A549 (cell line): ENCODE data around the gene ATP2C2. TPM values are rescaled to one million over a fixed set of nuclear protein-coding genes. Genes with fewer than 3 reads are reported as not detected.

Experiments used
- BHLHE40 ChIP-seq: IDR thresholded peaks from 2 replicates; pipeline ENCODE4 v1.6.1; 2012; ENCODE audit warnings: low read depth, low read length, inconsistent platforms
- CBX8 ChIP-seq: fragments of 200-600 bp; sonication (generic); IDR thresholded peaks from 2 replicates; pipeline ENCODE4 v1.6.1; 2016
- CEBPB ChIP-seq, 2 experiments: fragments of >200 bp in 1 of 2; sonication (Bioruptor Twin) in 1 of 2; formaldehyde crosslinking in 1 of 2; IDR thresholded peaks; 2 replicates each; pipeline ENCODE4 v1.6.1; 2012 to 2016
- CHD2 ChIP-seq: fragments of 150-350 bp; IDR thresholded peaks from 2 replicates; pipeline ENCODE4 v1.6.1; 2014; ENCODE audit warnings: low read length; ENCODE audit not compliant: partially characterized antibody
- EHF ChIP-seq: fragments of 250-450 bp; sonication (Bioruptor Pico); IDR thresholded peaks from 2 replicates; pipeline ENCODE4 v1.5.0; 2020; ENCODE audit warnings: mild to moderate bottlenecking
- FOSL2 ChIP-seq, 2 experiments: fragments of 450-650 bp in 1 of 2; fragments of >200 bp in 1 of 2; sonication (Bioruptor Twin) in 1 of 2; formaldehyde crosslinking; IDR thresholded peaks; 2 replicates each; pipeline versions ENCODE4 v1.5.0 to v1.6.1; 2016 to 2020; ENCODE audit warnings: mild to moderate bottlenecking in 1 of 2, moderate library complexity in 1 of 2
- GATA3 ChIP-seq: IDR thresholded peaks from 2 replicates; pipeline ENCODE4 v1.6.1; 2012; ENCODE audit warnings: borderline replicate concordance
- HDAC2 ChIP-seq: fragments of 200-600 bp; sonication (generic); IDR thresholded peaks from 2 replicates; pipeline ENCODE4 v1.6.1; 2016
- HEYL ChIP-seq: fragments of 250-450 bp; sonication (Bioruptor Pico); IDR thresholded peaks from 2 replicates; pipeline ENCODE4 v1.8.0; 2021; ENCODE audit warnings: mild to moderate bottlenecking, moderate library complexity
- HOXB13 ChIP-seq: fragments of 250-450 bp; sonication (Bioruptor Pico); IDR thresholded peaks from 2 replicates; pipeline ENCODE4 v1.5.0; 2020; ENCODE audit warnings: low read depth, mild to moderate bottlenecking, moderate library complexity
- JUNB ChIP-seq: fragments of >200 bp; sonication (Bioruptor Twin); formaldehyde crosslinking; IDR thresholded peaks from 2 replicates; pipeline ENCODE4 v1.6.1; 2016
- KDM1A ChIP-seq: fragments of 200-600 bp; sonication (generic); IDR thresholded peaks from 2 replicates; pipeline ENCODE4 v1.6.1; 2016; ENCODE audit warnings: low read depth, mild to moderate bottlenecking
- KDM5A ChIP-seq: fragments of 200-600 bp; sonication (generic); IDR thresholded peaks from 2 replicates; pipeline ENCODE4 v1.6.1; 2016; ENCODE audit warnings: antibody characterized with exemption, mild to moderate bottlenecking
- MAFK ChIP-seq: fragments of 450-650 bp; IDR thresholded peaks from 2 replicates; pipeline ENCODE4 v1.6.1; 2014; ENCODE audit not compliant: partially characterized antibody
- MAZ ChIP-seq: fragments of 150-350 bp; IDR thresholded peaks from 2 replicates; pipeline ENCODE4 v1.6.1; 2014; ENCODE audit warnings: antibody characterized with exemption, low read depth, low read length, borderline replicate concordance
- MYC ChIP-seq: IDR thresholded peaks from 2 replicates; pipeline ENCODE4 v1.6.1; 2012; ENCODE audit warnings: mild to moderate bottlenecking, inconsistent platforms, low read length, improper control_type of control experiment, borderline replicate concordance
- NPAS2 ChIP-seq: fragments of 250-450 bp; sonication (Bioruptor Pico); IDR thresholded peaks from 2 replicates; pipeline ENCODE4 v1.8.0; 2022; ENCODE audit warnings: mild to moderate bottlenecking, moderate library complexity, borderline replicate concordance
- POLR2A ChIP-seq: IDR thresholded peaks from 2 replicates; pipeline ENCODE4 v1.6.1; 2012; ENCODE audit warnings: mild to moderate bottlenecking, low read length
- RARB ChIP-seq: fragments of 250-450 bp; sonication (Bioruptor Pico); IDR thresholded peaks from 2 replicates; pipeline ENCODE4 v1.8.0; 2021; ENCODE audit warnings: mild to moderate bottlenecking, moderate library complexity
- RFX5 ChIP-seq: fragments of 450-650 bp; IDR thresholded peaks from 2 replicates; pipeline ENCODE4 v1.7.1; 2014; ENCODE audit warnings: antibody characterized with exemption, mild to moderate bottlenecking, moderate library complexity
- RNF2 ChIP-seq: fragments of 200-600 bp; sonication (generic); IDR thresholded peaks from 2 replicates; pipeline ENCODE4 v1.6.1; 2016; ENCODE audit warnings: low read depth, mild to moderate bottlenecking, antibody characterized with exemption, moderate library complexity, borderline replicate concordance
- SREBF2 ChIP-seq: fragments of 450-650 bp; IDR thresholded peaks from 2 replicates; pipeline ENCODE4 v1.6.1; 2014; ENCODE audit warnings: mild to moderate bottlenecking, moderate library complexity
- TFCP2L1 ChIP-seq: fragments of 250-450 bp; sonication (Bioruptor Pico); IDR thresholded peaks from 2 replicates; pipeline ENCODE4 v1.5.0; 2021; ENCODE audit warnings: mild to moderate bottlenecking
- TP53 ChIP-seq: fragments of 250-450 bp; sonication (Bioruptor Pico); IDR thresholded peaks from 2 replicates; pipeline ENCODE4 v1.5.0; 2021; ENCODE audit warnings: mild to moderate bottlenecking, moderate library complexity
- ZC3H11A ChIP-seq: fragments of 450-650 bp; IDR thresholded peaks from 2 replicates; pipeline ENCODE4 v1.6.1; 2014; ENCODE audit warnings: antibody characterized with exemption, mild to moderate bottlenecking
- ZFP36 ChIP-seq: fragments of 450-650 bp; IDR thresholded peaks from 2 replicates; pipeline ENCODE4 v1.6.1; 2014; ENCODE audit warnings: borderline replicate concordance; ENCODE audit not compliant: partially characterized antibody
- ZSCAN20 ChIP-seq: fragments of 250-450 bp; sonication (Bioruptor Pico); IDR thresholded peaks from 2 replicates; pipeline ENCODE4 v1.8.0; 2022; ENCODE audit warnings: mild to moderate bottlenecking, moderate library complexity
- polyA plus RNA-seq, 4 experiments: library from polyadenylated mRNA; depleted of rRNA in 3 of 4; stranded (reverse); fragments of >200 nt; fragmentation: RNase III in 1 of 4; extraction: RNeasy Plus Mini Kit Qiagen cat#74134 plus additional on column Dnase treatment in 1 of 4; gene quantifications; 2 replicates in 3 of 4; 3 replicates in 1 of 4; pipeline ENCODE4 v1.2.3, GENCODE V29; 2011 to 2017
- TF ChIP-seq, protein P1 (sequence below): fragments of 150-350 bp; IDR thresholded peaks from 2 replicates; pipeline ENCODE4 v1.6.1; 2014; ENCODE audit warnings: low read depth, mild to moderate bottlenecking, low read length
- TF ChIP-seq, protein P2 (sequence below): IDR thresholded peaks from 2 replicates; pipeline ENCODE4 v1.6.1; 2012
- TF ChIP-seq, protein P3 (sequence below): IDR thresholded peaks from 2 replicates; pipeline ENCODE4 v1.6.1; 2012; ENCODE audit warnings: low read depth, borderline replicate concordance
- TF ChIP-seq, protein P4 (sequence below): fragments of 250-450 bp; sonication (Bioruptor Pico); IDR thresholded peaks from 2 replicates; pipeline ENCODE4 v1.5.0; 2020; ENCODE audit warnings: low read depth, mild to moderate bottlenecking, moderate library complexity
- TF ChIP-seq, protein P5 (sequence below): fragments of >200 bp; sonication (Bioruptor Twin); formaldehyde crosslinking; IDR thresholded peaks from 2 replicates; pipeline ENCODE4 v1.6.1; 2016
- TF ChIP-seq, protein P6 (sequence below): fragments of 450-650 bp; IDR thresholded peaks from 2 replicates; pipeline ENCODE4 v1.6.1; 2014; ENCODE audit warnings: antibody characterized with exemption
- TF ChIP-seq, protein P7 (sequence below): IDR thresholded peaks from 2 replicates; pipeline ENCODE4 v1.6.1; 2012
- TF ChIP-seq, protein P8 (sequence below): fragments of >200 bp; sonication (Bioruptor Twin); formaldehyde crosslinking; IDR thresholded peaks from 3 replicates; pipeline ENCODE4 v1.5.1; 2016

Gene ATP2C2
- polyA plus RNA-seq, 2 of the 4 experiments (the other 2 are of a cell fraction): 0.14 to 0.17 TPM

DNA sequence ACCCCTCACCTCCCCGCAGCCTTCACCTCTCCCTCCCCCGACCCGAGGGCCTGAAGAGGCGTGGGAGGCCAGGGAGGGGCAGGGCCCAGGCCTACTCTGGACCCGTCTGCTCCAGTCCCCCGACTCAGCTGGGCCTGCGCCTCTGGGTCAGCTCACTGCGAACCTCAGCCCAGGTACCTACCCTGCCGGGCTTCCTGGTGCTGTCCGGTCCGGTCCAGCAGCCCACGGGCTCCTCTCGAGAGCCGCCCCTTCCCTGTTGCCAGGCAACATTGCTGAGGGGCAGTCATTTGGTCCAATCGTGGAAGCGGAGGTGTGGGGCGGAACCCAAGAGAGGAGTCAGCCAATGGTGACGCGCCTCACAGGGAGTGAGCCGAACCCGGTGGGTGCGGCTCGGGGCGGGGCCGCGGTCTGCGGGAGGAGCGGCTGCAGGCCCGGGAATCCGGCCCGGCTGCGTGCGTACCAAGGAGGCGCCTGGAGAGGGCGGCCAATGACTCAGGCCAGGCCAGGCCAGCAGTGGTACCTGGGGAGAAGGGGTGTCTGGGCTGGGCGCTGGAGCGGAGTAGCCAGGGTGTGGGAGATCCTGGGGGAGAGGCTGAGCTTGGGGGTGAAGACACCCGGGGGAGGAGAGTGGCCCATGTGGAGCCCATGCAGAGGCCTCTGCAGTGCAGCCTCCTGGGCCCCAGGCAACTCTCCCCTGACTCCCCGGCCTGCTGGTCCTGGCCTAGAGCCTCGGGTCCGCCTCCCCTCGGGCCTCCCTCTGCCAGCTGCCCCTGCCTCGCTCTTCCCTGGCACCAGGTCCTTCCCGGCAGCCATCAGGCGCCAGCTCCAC is 136.3 kb downstream of the ATP2C2 start, which contains the start of gene MEAK7 (continued):
- TF ChIP-seq, protein P1, sequence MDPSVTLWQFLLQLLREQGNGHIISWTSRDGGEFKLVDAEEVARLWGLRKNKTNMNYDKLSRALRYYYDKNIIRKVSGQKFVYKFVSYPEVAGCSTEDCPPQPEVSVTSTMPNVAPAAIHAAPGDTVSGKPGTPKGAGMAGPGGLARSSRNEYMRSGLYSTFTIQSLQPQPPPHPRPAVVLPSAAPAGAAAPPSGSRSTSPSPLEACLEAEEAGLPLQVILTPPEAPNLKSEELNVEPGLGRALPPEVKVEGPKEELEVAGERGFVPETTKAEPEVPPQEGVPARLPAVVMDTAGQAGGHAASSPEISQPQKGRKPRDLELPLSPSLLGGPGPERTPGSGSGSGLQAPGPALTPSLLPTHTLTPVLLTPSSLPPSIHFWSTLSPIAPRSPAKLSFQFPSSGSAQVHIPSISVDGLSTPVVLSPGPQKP: no peak
- TF ChIP-seq MAZ: no peak
- TF ChIP-seq ZSCAN20 (CRISPR knock-in tag): no peak
- TF ChIP-seq POLR2A: peak; percentile 81
- TF ChIP-seq RARB (CRISPR knock-in tag): no peak
- no peak for TF ChIP-seq ZFP36
- no peak for TF ChIP-seq TP53 (CRISPR knock-in tag)
- TF ChIP-seq, protein P2, sequence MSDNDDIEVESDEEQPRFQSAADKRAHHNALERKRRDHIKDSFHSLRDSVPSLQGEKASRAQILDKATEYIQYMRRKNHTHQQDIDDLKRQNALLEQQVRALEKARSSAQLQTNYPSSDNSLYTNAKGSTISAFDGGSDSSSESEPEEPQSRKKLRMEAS: peak; percentile 67; the same call in 1 of the 2 replicates
- no peak for TF ChIP-seq JUNB
- TF ChIP-seq ZC3H11A: no peak
- TF ChIP-seq KDM5A: no peak
- TF ChIP-seq, protein P3, sequence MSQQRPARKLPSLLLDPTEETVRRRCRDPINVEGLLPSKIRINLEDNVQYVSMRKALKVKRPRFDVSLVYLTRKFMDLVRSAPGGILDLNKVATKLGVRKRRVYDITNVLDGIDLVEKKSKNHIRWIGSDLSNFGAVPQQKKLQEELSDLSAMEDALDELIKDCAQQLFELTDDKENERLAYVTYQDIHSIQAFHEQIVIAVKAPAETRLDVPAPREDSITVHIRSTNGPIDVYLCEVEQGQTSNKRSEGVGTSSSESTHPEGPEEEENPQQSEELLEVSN: peak; percentile 50
- TF ChIP-seq NPAS2 (CRISPR knock-in tag): no peak
- TF ChIP-seq, protein P4, sequence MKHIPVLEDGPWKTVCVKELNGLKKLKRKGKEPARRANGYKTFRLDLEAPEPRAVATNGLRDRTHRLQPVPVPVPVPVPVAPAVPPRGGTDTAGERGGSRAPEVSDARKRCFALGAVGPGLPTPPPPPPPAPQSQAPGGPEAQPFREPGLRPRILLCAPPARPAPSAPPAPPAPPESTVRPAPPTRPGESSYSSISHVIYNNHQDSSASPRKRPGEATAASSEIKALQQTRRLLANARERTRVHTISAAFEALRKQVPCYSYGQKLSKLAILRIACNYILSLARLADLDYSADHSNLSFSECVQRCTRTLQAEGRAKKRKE (CRISPR knock-in tag): no peak
- TF ChIP-seq RFX5: no peak
- TF ChIP-seq HEYL (CRISPR knock-in tag): no peak
- TF ChIP-seq, protein P5, sequence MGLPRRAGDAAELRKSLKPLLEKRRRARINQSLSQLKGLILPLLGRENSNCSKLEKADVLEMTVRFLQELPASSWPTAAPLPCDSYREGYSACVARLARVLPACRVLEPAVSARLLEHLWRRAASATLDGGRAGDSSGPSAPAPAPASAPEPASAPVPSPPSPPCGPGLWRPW: no peak
- TF ChIP-seq CHD2: no peak
- TF ChIP-seq HDAC2: no peak
- TF ChIP-seq MYC: peak; percentile 63; the same call in 1 of the 2 replicates
- TF ChIP-seq EHF (CRISPR knock-in tag): no peak
- TF ChIP-seq SREBF2: no peak
- TF ChIP-seq RNF2: no peak
- no peak for TF ChIP-seq BHLHE40
- TF ChIP-seq KDM1A: no peak
- TF ChIP-seq TFCP2L1 (CRISPR knock-in tag): no peak
- TF ChIP-seq CBX8: no peak
- TF ChIP-seq GATA3: no peak
- TF ChIP-seq, protein P6, sequence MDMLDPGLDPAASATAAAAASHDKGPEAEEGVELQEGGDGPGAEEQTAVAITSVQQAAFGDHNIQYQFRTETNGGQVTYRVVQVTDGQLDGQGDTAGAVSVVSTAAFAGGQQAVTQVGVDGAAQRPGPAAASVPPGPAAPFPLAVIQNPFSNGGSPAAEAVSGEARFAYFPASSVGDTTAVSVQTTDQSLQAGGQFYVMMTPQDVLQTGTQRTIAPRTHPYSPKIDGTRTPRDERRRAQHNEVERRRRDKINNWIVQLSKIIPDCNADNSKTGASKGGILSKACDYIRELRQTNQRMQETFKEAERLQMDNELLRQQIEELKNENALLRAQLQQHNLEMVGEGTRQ: no peak
- TF ChIP-seq HOXB13 (CRISPR knock-in tag): no peak
- no peak for TF ChIP-seq CEBPB (IDR thresholded peaks at IDR 0.05)
- TF ChIP-seq, protein P7, sequence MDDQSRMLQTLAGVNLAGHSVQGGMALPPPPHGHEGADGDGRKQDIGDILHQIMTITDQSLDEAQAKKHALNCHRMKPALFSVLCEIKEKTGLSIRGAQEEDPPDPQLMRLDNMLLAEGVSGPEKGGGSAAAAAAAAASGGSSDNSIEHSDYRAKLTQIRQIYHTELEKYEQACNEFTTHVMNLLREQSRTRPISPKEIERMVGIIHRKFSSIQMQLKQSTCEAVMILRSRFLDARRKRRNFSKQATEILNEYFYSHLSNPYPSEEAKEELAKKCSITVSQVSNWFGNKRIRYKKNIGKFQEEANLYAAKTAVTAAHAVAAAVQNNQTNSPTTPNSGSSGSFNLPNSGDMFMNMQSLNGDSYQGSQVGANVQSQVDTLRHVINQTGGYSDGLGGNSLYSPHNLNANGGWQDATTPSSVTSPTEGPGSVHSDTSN: peak; percentile 99
- no peak for TF ChIP-seq MAFK
- TF ChIP-seq FOSL2 (IDR thresholded peaks at IDR 0.05): no peak
- TF ChIP-seq FOSL2 (CRISPR knock-in tag; IDR thresholded peaks at IDR 0.05): peak; percentile 69
- TF ChIP-seq, protein P8, sequence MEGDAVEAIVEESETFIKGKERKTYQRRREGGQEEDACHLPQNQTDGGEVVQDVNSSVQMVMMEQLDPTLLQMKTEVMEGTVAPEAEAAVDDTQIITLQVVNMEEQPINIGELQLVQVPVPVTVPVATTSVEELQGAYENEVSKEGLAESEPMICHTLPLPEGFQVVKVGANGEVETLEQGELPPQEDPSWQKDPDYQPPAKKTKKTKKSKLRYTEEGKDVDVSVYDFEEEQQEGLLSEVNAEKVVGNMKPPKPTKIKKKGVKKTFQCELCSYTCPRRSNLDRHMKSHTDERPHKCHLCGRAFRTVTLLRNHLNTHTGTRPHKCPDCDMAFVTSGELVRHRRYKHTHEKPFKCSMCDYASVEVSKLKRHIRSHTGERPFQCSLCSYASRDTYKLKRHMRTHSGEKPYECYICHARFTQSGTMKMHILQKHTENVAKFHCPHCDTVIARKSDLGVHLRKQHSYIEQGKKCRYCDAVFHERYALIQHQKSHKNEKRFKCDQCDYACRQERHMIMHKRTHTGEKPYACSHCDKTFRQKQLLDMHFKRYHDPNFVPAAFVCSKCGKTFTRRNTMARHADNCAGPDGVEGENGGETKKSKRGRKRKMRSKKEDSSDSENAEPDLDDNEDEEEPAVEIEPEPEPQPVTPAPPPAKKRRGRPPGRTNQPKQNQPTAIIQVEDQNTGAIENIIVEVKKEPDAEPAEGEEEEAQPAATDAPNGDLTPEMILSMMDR: no peak
